Prostate gland (tissue), 2 donors: Measurements from ENCODE around the gene MOGAT3. TPM values are rescaled to one million over a fixed set of nuclear protein-coding genes. Genes with fewer than 3 reads are reported as not detected.

Experiments used
- DNase-seq: peaks from one replicate; pipeline ENCODE4 v3.0.0-alpha.2; 2019; ENCODE audit warnings: low spot score
- H3K27ac ChIP-seq, 2 donors: fragments of 200-600 bp; sonication (generic); 2 replicates each; pipeline ENCODE4 v1.5.1; 2017 to 2019
- H3K27me3 ChIP-seq: fragments of 200-600 bp; sonication (generic); replicated peaks from 2 replicates; pipeline ENCODE4 v1.5.1; 2019; ENCODE audit not compliant: insufficient read depth
- H3K36me3 ChIP-seq, 2 donors: fragments of 200-600 bp; sonication (generic); 1 replicate in 1 of 2; 2 replicates in 1 of 2; pipeline versions ENCODE4 v1.5.1 to v1.8.1; 2017 to 2019
- H3K4me1 ChIP-seq: fragments of 200-600 bp; sonication (generic); replicated peaks from 2 replicates; pipeline ENCODE4 v1.5.1; 2019
- H3K4me3 ChIP-seq, 2 donors: fragments of 200-600 bp; sonication (generic); 2 replicates each; pipeline ENCODE4 v1.5.1; 2017 to 2019
- H3K9me3 ChIP-seq: fragments of 200-600 bp; sonication (generic); 2 replicates; pipeline ENCODE4 v1.5.1; 2017
- CTCF ChIP-seq, 4 experiments: fragments of 200-600 bp in 2 of 4; fragments of 450-650 bp in 2 of 4; sonication (generic) in 2 of 4; IDR thresholded peaks; 1 replicate in 3 of 4; 2 replicates in 1 of 4; pipeline ENCODE4 v1.5.1; 2016 to 2019; ENCODE audit warnings: antibody characterized with exemption in 4 of 4, mild to moderate bottlenecking in 2 of 4, moderate library complexity in 2 of 4
- POLR2A ChIP-seq: fragments of 450-650 bp; IDR thresholded peaks from one replicate; pipeline ENCODE4 v1.6.1; 2016; ENCODE audit warnings: antibody characterized with exemption, mild to moderate bottlenecking
- POLR2AphosphoS5 ChIP-seq: sonication (generic); formaldehyde crosslinking; IDR thresholded peaks from one replicate; pipeline ENCODE4 v1.6.1; 2017; ENCODE audit warnings: antibody characterized with exemption
- WGBS: methylation state at CpG from one replicate; pipeline ENCODE4 v1.1.5; 2018; 5-methylcytosine and 5-hydroxymethylcytosine counted together
- intact Hi-C: fragments of 100-400 bp; cut with DNase I; formaldehyde crosslinking; loops from one replicate; pipeline ENCODE4 v1.14.2; 2022
- total RNA-seq, 2 donors: library from RNA; depleted of rRNA; stranded (reverse); fragments of >200 nt; gene quantifications; one replicate each; pipeline ENCODE4 v1.1.0, GENCODE V29; 2016

Gene MOGAT3
- total RNA-seq, 2 donors from 2014 or later = not detected

- intact Hi-C loops = no loop called here
- Histone ChIP-seq H3K27me3 (peaks cover 43% of the 10 kb centered on the region), H3K9me3 (no peaks in the 10 kb centered on the region)
These were observed 33.8 kb downstream of the MOGAT3 start for GRCh38 chr7:101166909-101167644.

GRCh38 chr7:101166648-101166908 lies 34.3 kb downstream of the MOGAT3 start:
- DNase-seq = no peak
- Histone ChIP-seq H3K4me3 (no peak overlapping the region), H3K4me1 (peaks cover 13% of the 10 kb centered on the region), H3K27ac (no peak overlapping the region), H3K36me3 (no peaks in the 10 kb centered on the region), H3K9me3 (no peaks in the 10 kb centered on the region), H3K27me3 (peaks cover 38% of the 10 kb centered on the region)
- WGBS = 3% methylated on average over 10 of the region's 11 CpGs
- TF ChIP-seq CTCF (IDR thresholded peaks at IDR 0.05) (no peak), POLR2AphosphoS5 (no peak), POLR2A (no peak)
- intact Hi-C loops = no loop called here

More at GRCh38 chr7:101166909-101167644, 33.8 kb downstream of the MOGAT3 start:
- Histone ChIP-seq H3K4me3 (no peak overlapping the region), H3K27ac (no peak overlapping the region), H3K36me3 (no peaks in the 10 kb centered on the region), H3K4me1 (peaks cover 14% of the 10 kb centered on the region)
- no peak for TF ChIP-seq POLR2A
- TF ChIP-seq POLR2AphosphoS5 = no peak
- no peak for TF ChIP-seq CTCF (IDR thresholded peaks at IDR 0.05)
- WGBS = 2% methylated on average over 19 of the region's 19 CpGs
- no peak for DNase-seq

- Histone ChIP-seq H3K27ac (no peak overlapping the region), H3K4me1 (peaks cover 13% of the 10 kb centered on the region), H3K4me3 (no peak overlapping the region), H3K27me3 (peaks cover 35% of the 10 kb centered on the region), H3K9me3 (no peaks in the 10 kb centered on the region), H3K36me3 (no peaks in the 10 kb centered on the region)
- no peak for DNase-seq
- no peak for TF ChIP-seq POLR2AphosphoS5
- no peak for TF ChIP-seq POLR2A
- no peak for TF ChIP-seq CTCF (IDR thresholded peaks at IDR 0.05)
- intact Hi-C loops = no loop called here
- WGBS = 1% methylated on average over 38 of the region's 38 CpGs
These were observed 34.7 kb downstream of the MOGAT3 start for GRCh38 chr7:101165958-101166647.

GRCh38 chr7:101165075-101165957 lies 35.5 kb downstream of the MOGAT3 start, which contains the start of gene VGF:
TSS of gene VGF (minus strand) at chr7:101165569. CDS start at chr7:101164843, 726 bp downstream.
- H3K27ac ChIP-seq = no peak within 1 kb of the TSS
- 3% methylated on average over 66 of the region's 74 CpGs for WGBS
- TF ChIP-seq POLR2AphosphoS5 (peak; percentile 95), CTCF (IDR thresholded peaks at IDR 0.05) (peak in 1 of 4 experiments; percentile 37), POLR2A (peak; percentile 10)
- no peaks in the 10 kb centered on the region for H3K36me3 ChIP-seq
- H3K27me3 ChIP-seq = peaks cover 27% of the 10 kb centered on the region
- H3K4me3 ChIP-seq = no peak within 1 kb of the TSS
- peaks cover 13% of the 10 kb centered on the region for H3K4me1 ChIP-seq
- H3K9me3 ChIP-seq = no peaks in the 10 kb centered on the region
- intact Hi-C loops = no loop called here
- DNase-seq = peak; percentile 85
